HG03565 (cell line): ENCODE data around the gene CSF2RB.

ENCODE experiments used
- ATAC-seq: cut with Tn5 transposase; IDR thresholded peaks from one replicate; pipeline ENCODE4 v1.9.1; 2021; ENCODE audit warnings: mild to moderate bottlenecking, moderate library complexity; ENCODE audit not compliant: unreplicated experiment

Gene CSF2RB

GRCh38 chr22:36918586-36919284, 5.3 kb downstream of the CSF2RB start:
- ATAC-seq = no peak

GRCh38 chr22:36921309-36922104, 8.1 kb downstream of the CSF2RB start:
- no peak for ATAC-seq

GRCh38 chr22:36922105-36922608, 8.7 kb downstream of the CSF2RB start:
- ATAC-seq = no peak

- no peak for ATAC-seq
Observed at GRCh38 chr22:36922711-36923110, 9.3 kb downstream of the CSF2RB start.

GRCh38 chr22:36923131-36923788, 9.8 kb downstream of the CSF2RB start:
- no peak for ATAC-seq

- no peak for ATAC-seq
Observed at GRCh38 chr22:36924151-36924698, 10.8 kb downstream of the CSF2RB start.

- ATAC-seq = no peak
Observed at GRCh38 chr22:36925388-36926290, 12.2 kb downstream of the CSF2RB start.

- ATAC-seq = no peak
Observed at GRCh38 chr22:36926309-36926708, 12.9 kb downstream of the CSF2RB start.

- ATAC-seq = no peak
Observed at GRCh38 chr22:36926721-36927435, 13.4 kb downstream of the CSF2RB start.

- no peak for ATAC-seq
Observed at GRCh38 chr22:36927671-36928070, 14.2 kb downstream of the CSF2RB start.

- ATAC-seq = no peak
Observed at GRCh38 chr22:36928196-36928595, 14.8 kb downstream of the CSF2RB start.

GRCh38 chr22:36928786-36929535, 15.5 kb downstream of the CSF2RB start:
- no peak for ATAC-seq

GRCh38 chr22:36929621-36930020, 16.2 kb downstream of the CSF2RB start:
- ATAC-seq = no peak

- no peak for ATAC-seq
Observed at GRCh38 chr22:36930041-36930935, 16.9 kb downstream of the CSF2RB start.

- no peak for ATAC-seq
Observed at GRCh38 chr22:36931446-36931845, 18.0 kb downstream of the CSF2RB start.

GRCh38 chr22:36933629-36934417, 20.4 kb downstream of the CSF2RB start:
- ATAC-seq = no peak
